BLaER1 treated with 17β-estradiol and CSF1 and Interleukin-3, amounts not matched to agents 10 nM and 100 nM (cell line): ENCODE measurements around the gene TUT7.

Source experiments
- H3K27ac ChIP-seq, 11 experiments: shearing (Covaris generic); formaldehyde crosslinking; 2 replicates each; pipeline ENCODE4 v1.8.1; 2022
- H3K27me3 ChIP-seq, 11 experiments: shearing (Covaris generic); formaldehyde crosslinking; 2 replicates each; pipeline ENCODE4 v1.8.1; 2022
- H3K36me3 ChIP-seq, 11 experiments: shearing (Covaris generic); formaldehyde crosslinking; 2 replicates each; pipeline ENCODE4 v1.8.1; 2022
- H3K4me1 ChIP-seq, 10 experiments: shearing (Covaris generic); formaldehyde crosslinking; 2 replicates each; pipeline ENCODE4 v1.8.1; 2022
- H3K4me2 ChIP-seq, 11 experiments: shearing (Covaris generic); formaldehyde crosslinking; 2 replicates each; pipeline ENCODE4 v1.8.1; 2022
- H3K4me3 ChIP-seq, 10 experiments: shearing (Covaris generic); formaldehyde crosslinking; 2 replicates each; pipeline ENCODE4 v1.8.1; 2022
- H3K9ac ChIP-seq, 11 experiments: shearing (Covaris generic); formaldehyde crosslinking; 2 replicates each; pipeline ENCODE4 v1.8.1; 2022
- H3K9me3 ChIP-seq, 11 experiments: shearing (Covaris generic); formaldehyde crosslinking; replicated peaks in 1 of 11; 2 replicates each; pipeline ENCODE4 v1.8.1; 2022
- H4K20me1 ChIP-seq, 11 experiments: shearing (Covaris generic); formaldehyde crosslinking; 2 replicates each; pipeline ENCODE4 v1.8.1; 2022
- Cebpa-rat ChIP-seq, 11 experiments: shearing (Covaris generic); IDR thresholded peaks; 2 replicates each; pipeline ENCODE4 v1.8.1; 2022

TUT7 gene

DNA sequence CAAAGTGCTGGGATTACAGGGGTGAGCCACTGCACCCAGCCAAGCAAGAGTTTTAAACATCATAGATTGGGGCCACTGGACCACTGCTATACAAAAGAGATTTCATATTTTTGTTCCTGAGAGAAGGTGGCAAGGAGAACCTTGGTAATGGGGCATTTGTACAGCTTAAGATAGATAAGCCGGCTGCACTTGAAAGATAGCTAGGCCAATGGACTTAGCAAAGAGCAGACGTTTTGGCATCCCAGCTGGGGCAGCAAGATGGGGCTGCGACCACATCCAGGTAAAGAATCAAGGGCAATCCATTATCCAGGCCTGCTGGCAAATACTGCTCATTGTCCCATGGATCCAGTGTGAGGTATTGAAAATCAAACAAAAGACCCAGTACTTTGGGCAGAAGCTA, 67.9 kb downstream of the TUT7 start:
- no peaks in the 10 kb centered on the region for H3K27me3 ChIP-seq
- H3K4me3 ChIP-seq = no peak overlapping the region
- no peak overlapping the region for H3K9ac ChIP-seq
- H3K4me1 ChIP-seq = peaks cover 6 to 35% (median 9%) of the 10 kb centered on the region in 10 experiments
- no peaks in the 10 kb centered on the region for H3K9me3 ChIP-seq
- no peak for TF ChIP-seq Cebpa-rat (IDR thresholded peaks at IDR 0.05)
- peaks cover 0 to 78% (median 0%) of the 10 kb centered on the region in 11 experiments; a peak in 6 of 22 replicates for H4K20me1 ChIP-seq
- H3K36me3 ChIP-seq = peaks cover 6 to 55% (median 23%) of the 10 kb centered on the region in 11 experiments; a peak in 18 of 22 replicates
- H3K27ac ChIP-seq = no peak overlapping the region
- no peak overlapping the region for H3K4me2 ChIP-seq

DNA sequence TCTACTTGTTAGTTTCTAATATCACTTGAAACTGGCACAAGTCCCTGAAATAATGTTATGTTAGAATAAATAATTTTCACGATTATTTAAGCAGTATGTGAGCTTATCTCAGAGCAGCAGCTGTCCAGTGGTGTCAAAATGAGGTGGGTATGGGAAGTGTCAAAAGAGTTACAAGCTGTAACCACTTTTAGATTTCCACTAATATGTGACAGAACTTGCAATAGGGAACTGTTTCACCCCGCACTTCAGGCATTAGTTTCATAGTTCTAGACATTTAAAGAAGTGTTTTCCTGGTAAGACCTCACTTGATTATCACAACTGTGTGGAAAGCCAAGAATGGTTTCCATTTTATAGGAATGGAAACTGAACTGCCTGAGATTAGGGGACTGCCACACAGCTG, 68.9 kb downstream of the TUT7 start:
- Histone ChIP-seq H3K36me3 (peaks cover 9 to 45% (median 20%) of the 10 kb centered on the region in 11 experiments; a peak in 19 of 22 replicates), H4K20me1 (peaks cover 0 to 76% (median 9%) of the 10 kb centered on the region in 11 experiments; a peak in 14 of 22 replicates), H3K4me1 (peaks cover 16 to 45% (median 18%) of the 10 kb centered on the region in 10 experiments), H3K27me3 (no peaks in the 10 kb centered on the region), H3K4me3 (no peak overlapping the region), H3K9ac (no peak overlapping the region), H3K4me2 (peak overlapping the region in 2 of 11 experiments; percentile 10 to 49; a peak in 2 of 22 replicates), H3K27ac (peak overlapping the region in 2 of 11 experiments; percentile 18 to 32; a peak in 1 of 22 replicates), H3K9me3 (no peaks in the 10 kb centered on the region)
- TF ChIP-seq Cebpa-rat (IDR thresholded peaks at IDR 0.05) = no peak

DNA sequence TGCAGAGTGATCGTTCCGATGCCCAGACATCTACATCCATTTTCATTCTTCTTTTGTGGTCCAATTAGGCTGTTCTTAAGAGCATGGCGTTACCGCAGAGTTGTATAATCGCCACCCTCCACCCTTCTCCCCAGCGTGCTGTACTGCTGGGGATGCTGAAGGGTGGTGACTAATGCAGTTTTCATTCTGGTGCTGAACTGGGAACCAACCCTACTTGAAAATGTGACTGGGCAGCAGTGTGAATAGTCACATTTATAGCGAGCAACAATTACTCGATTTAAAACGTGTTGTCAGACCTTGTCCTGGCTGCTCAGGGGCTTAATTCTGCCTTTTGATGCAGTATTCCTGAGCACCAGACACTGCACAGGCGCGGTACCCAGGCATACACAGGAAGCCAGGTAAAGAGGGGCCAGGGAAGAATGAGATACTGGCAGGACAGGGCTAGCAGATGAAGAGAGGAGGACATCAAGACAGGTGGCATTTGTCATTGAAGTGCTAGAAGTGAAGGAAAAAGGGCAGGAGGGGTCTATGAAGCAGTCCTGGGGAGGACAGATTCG, 71.2 kb downstream of the TUT7 start:
- Histone ChIP-seq H3K9me3 (no peaks in the 10 kb centered on the region), H3K36me3 (peaks cover 14 to 31% (median 25%) of the 10 kb centered on the region in 11 experiments; a peak in 20 of 22 replicates), H3K4me1 (peaks cover 24 to 60% (median 32%) of the 10 kb centered on the region in 10 experiments), H4K20me1 (peaks cover 10 to 75% (median 31%) of the 10 kb centered on the region in 11 experiments; a peak in 17 of 22 replicates), H3K9ac (peak overlapping the region; percentile 91 to 97 (median 94); a peak in 21 of 22 replicates), H3K27ac (peak overlapping the region in 10 of 11 experiments; percentile 86 to 97 (median 94); a peak in 17 of 22 replicates), H3K4me3 (peak overlapping the region; percentile 72 to 95 (median 84)), H3K27me3 (no peaks in the 10 kb centered on the region), H3K4me2 (peak overlapping the region; percentile 74 to 94 (median 88))
- no peak for TF ChIP-seq Cebpa-rat (IDR thresholded peaks at IDR 0.05)

DNA sequence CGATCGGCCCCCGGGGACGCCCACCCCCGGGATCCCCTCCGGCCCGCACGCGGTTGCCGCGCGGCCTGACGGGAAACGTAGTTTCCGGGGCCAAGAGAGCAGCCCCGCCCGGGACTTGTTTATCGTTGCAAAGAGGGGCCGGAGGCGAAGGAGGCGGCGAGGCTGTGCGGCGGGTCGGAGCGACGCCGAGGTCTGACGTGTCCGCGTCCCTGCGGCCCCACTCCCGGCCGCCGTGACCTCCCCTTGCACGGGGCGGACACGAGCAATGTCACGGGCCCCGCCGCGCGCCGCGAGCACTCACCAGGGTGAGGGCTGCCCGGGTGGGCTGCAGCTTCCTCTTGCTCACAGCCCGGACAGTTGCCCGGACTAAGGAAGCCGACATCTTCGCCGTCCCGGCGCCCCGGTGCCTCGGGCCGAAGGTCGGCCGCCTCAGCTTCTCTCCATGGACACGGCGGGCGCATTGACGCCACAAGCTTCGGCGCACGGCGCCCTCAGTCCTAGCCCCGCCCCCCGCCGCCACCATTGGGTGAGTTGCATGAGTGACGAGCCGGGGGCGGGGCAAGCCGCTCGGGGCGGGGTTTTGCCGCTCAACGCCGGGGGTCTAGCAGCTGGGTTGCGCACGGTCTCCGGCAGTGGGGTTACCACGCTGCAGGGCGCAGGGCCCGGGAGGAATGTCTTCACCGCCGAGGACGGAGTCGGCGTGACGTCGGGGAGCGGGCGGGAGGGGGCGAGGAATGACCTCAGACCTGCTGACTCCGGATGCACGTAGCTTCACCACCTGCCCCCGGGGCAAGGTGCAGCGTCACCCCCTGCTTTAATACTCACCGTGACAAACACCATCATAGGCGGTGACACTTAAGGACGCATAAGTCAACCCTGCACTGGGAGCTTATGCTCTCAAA, 71.9 kb downstream of the TUT7 start, which contains the start of gene ISCA1:
ISCA1 (minus strand) TSS at position 462 of the 902 bp plus-strand sequence; CDS start at position 382, 80 bp downstream.
- peak within 1 kb of the TSS; percentile 86 to 97 (median 94) for H3K27ac ChIP-seq
- no peaks in the 10 kb centered on the region for H3K9me3 ChIP-seq
- peaks cover 9 to 28% (median 22%) of the 10 kb centered on the region in 11 experiments; a peak in 19 of 22 replicates for H3K36me3 ChIP-seq
- peaks cover 11 to 76% (median 38%) of the 10 kb centered on the region in 11 experiments; a peak in 19 of 22 replicates for H4K20me1 ChIP-seq
- peak within 1 kb of the TSS; percentile 72 to 95 (median 84) for H3K4me3 ChIP-seq
- no peak for TF ChIP-seq Cebpa-rat (IDR thresholded peaks at IDR 0.05)
- H3K27me3 ChIP-seq = no peaks in the 10 kb centered on the region
- peak within 1 kb of the TSS; percentile 91 to 97 (median 94) for H3K9ac ChIP-seq
- H3K4me1 ChIP-seq = peaks cover 24 to 68% (median 37%) of the 10 kb centered on the region in 10 experiments
- peak within 1 kb of the TSS; percentile 81 to 94 (median 88) for H3K4me2 ChIP-seq

DNA sequence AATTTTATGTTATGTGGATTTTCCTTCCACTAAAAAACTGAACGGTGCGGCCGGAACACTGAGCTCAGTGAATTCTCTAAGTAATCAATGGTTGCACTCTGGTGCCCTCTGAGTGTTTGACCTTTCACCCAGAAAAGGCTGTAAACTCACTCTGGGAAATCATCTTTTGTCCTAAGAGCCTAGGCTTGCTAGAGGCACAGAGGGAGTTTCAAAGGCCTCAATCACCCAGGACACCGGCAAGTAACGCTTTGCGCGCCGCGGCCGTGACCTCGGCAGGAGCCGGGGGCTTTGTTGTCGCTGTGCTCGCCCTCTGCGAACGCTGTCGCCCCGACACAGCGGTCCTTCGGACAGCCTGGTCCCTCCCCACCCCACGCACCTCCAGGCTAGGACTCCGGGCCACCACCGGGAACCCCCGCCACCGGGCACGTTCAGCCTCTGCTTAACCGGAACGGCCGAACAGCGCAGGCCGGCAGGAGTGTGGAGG, 72.6 kb downstream of the TUT7 start:
- no peak for TF ChIP-seq Cebpa-rat (IDR thresholded peaks at IDR 0.05)
- peak overlapping the region; percentile 91 to 97 (median 94) for H3K9ac ChIP-seq
- H4K20me1 ChIP-seq = peaks cover 18 to 78% (median 45%) of the 10 kb centered on the region in 11 experiments; a peak in 20 of 22 replicates
- H3K36me3 ChIP-seq = peaks cover 9 to 35% (median 18%) of the 10 kb centered on the region in 11 experiments; a peak in 19 of 22 replicates
- H3K9me3 ChIP-seq = no peaks in the 10 kb centered on the region
- H3K4me2 ChIP-seq = peak overlapping the region; percentile 81 to 94 (median 88)
- no peaks in the 10 kb centered on the region for H3K27me3 ChIP-seq
- H3K4me3 ChIP-seq = peak overlapping the region; percentile 72 to 95 (median 84)
- H3K27ac ChIP-seq = peak overlapping the region; percentile 86 to 97 (median 94)
- H3K4me1 ChIP-seq = peaks cover 24 to 70% (median 41%) of the 10 kb centered on the region in 10 experiments

DNA sequence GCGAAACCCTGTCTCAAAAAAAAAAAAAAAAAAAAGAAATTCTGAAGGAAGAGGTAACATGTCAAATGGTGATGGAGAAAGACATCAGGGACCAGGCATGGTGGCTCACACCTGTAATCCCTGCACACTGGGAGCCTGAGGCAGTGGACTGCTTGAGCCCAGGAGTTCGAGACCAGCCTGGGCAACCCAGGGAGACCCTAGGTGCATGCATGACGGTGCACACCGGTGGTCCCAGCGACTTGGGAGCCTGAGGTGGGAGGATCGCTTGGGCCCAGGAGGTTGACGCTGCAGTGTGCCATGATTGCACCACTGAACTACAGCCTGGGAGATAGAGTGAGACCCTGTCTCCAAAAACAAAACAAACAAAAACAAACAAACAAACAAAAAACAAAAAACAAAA, 73.6 kb downstream of the TUT7 start:
- peak overlapping the region in 3 of 11 experiments; percentile 91 to 94 (median 94); a peak in 1 of 22 replicates for H3K27ac ChIP-seq
- peak overlapping the region; percentile 72 to 95 (median 84); a peak in 15 of 20 replicates for H3K4me3 ChIP-seq
- peaks cover 8 to 43% (median 17%) of the 10 kb centered on the region in 11 experiments; a peak in 17 of 22 replicates for H3K36me3 ChIP-seq
- H3K4me2 ChIP-seq = peak overlapping the region; percentile 81 to 94 (median 88)
- H4K20me1 ChIP-seq = peaks cover 29 to 78% (median 55%) of the 10 kb centered on the region in 11 experiments; a peak in 21 of 22 replicates
- peaks cover 24 to 63% (median 42%) of the 10 kb centered on the region in 10 experiments for H3K4me1 ChIP-seq
- H3K9ac ChIP-seq = peak overlapping the region in 10 of 11 experiments; percentile 91 to 97 (median 94); a peak in 18 of 22 replicates
- no peak for TF ChIP-seq Cebpa-rat (IDR thresholded peaks at IDR 0.05)
- no peaks in the 10 kb centered on the region for H3K27me3 ChIP-seq
- no peaks in the 10 kb centered on the region for H3K9me3 ChIP-seq

DNA sequence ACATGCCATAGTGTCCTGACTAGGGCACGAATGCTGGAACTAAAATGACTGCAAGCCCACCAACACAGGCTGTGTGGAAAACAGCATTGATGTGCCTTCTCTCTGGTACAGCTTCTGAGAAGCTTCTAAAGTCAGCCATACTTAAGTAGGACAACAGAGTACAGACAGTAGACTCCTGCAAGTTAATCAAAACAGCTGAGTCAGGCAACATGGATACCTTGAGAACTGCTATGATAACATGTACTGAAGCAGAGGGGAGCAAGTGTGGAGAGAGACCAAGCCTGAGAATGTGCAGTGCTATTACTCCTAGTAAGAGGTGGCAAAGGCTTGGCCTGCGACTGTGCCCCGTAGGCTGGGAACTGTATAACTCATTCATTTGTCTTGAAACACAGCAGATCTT, 74.4 kb downstream of the TUT7 start:
- Histone ChIP-seq H3K4me3 (no peak overlapping the region), H3K36me3 (peaks cover 9 to 51% (median 18%) of the 10 kb centered on the region in 11 experiments; a peak in 18 of 22 replicates), H3K9ac (no peak overlapping the region), H3K4me1 (peaks cover 24 to 56% (median 42%) of the 10 kb centered on the region in 10 experiments), H3K27ac (no peak overlapping the region), H4K20me1 (peaks cover 36 to 77% (median 63%) of the 10 kb centered on the region in 11 experiments; a peak in 21 of 22 replicates), H3K4me2 (peak overlapping the region; percentile 81 to 94 (median 88); a peak in 21 of 22 replicates), H3K27me3 (no peaks in the 10 kb centered on the region), H3K9me3 (no peaks in the 10 kb centered on the region)
- TF ChIP-seq Cebpa-rat (IDR thresholded peaks at IDR 0.05) = no peak

DNA sequence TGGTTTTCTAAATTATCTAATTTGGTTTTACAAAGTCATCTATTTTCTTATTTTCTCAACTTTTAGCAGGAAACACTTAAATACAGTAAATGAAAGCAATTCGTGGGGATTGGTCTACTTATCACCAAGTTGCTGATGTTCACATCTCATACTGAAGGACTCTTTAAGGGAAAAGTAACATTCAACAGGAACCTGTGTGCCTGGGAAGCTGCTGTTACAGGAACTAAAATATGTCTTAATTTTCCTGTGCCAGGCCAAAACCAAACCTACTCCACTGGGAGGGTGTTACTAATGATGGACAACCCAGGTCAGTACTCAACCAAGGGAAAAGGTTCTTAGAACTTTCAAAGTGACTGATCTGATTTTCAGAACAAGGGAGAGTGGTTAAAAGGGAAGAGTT, 77.1 kb downstream of the TUT7 start:
- Histone ChIP-seq H3K36me3 (peaks cover 31 to 78% (median 40%) of the 10 kb centered on the region in 11 experiments), H3K4me2 (peak overlapping the region in 8 of 11 experiments; percentile 1 to 36 (median 20); a peak in 8 of 22 replicates)

More for the DNA sequence above, 77.1 kb downstream of the TUT7 start:
- Histone ChIP-seq H3K9ac (no peak overlapping the region; a peak in 1 of 22 replicates), H3K4me1 (peaks cover 17 to 41% (median 32%) of the 10 kb centered on the region in 10 experiments), H3K27me3 (no peaks in the 10 kb centered on the region), H3K9me3 (peaks cover 0 to 3% (median 0%) of the 10 kb centered on the region in 11 experiments; a peak in 5 of 22 replicates), H3K4me3 (no peak overlapping the region), H3K27ac (no peak overlapping the region), H4K20me1 (peaks cover 43 to 84% (median 73%) of the 10 kb centered on the region in 11 experiments; a peak in 21 of 22 replicates)
- TF ChIP-seq Cebpa-rat (IDR thresholded peaks at IDR 0.05) = no peak
